ENCODE results near the gene MEX3A.
A peak's percentile ranks its signal among the peaks of the same experiment; 100 is the strongest.
"Not testable (repeated sequence)": the region's sequence is repeated elsewhere in the genome, so short reads cannot be mapped to it uniquely, and the experiment has no call there.

The MEX3A gene, protein sequence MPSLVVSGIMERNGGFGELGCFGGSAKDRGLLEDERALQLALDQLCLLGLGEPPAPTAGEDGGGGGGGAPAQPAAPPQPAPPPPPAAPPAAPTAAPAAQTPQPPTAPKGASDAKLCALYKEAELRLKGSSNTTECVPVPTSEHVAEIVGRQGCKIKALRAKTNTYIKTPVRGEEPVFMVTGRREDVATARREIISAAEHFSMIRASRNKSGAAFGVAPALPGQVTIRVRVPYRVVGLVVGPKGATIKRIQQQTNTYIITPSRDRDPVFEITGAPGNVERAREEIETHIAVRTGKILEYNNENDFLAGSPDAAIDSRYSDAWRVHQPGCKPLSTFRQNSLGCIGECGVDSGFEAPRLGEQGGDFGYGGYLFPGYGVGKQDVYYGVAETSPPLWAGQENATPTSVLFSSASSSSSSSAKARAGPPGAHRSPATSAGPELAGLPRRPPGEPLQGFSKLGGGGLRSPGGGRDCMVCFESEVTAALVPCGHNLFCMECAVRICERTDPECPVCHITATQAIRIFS

DNA sequence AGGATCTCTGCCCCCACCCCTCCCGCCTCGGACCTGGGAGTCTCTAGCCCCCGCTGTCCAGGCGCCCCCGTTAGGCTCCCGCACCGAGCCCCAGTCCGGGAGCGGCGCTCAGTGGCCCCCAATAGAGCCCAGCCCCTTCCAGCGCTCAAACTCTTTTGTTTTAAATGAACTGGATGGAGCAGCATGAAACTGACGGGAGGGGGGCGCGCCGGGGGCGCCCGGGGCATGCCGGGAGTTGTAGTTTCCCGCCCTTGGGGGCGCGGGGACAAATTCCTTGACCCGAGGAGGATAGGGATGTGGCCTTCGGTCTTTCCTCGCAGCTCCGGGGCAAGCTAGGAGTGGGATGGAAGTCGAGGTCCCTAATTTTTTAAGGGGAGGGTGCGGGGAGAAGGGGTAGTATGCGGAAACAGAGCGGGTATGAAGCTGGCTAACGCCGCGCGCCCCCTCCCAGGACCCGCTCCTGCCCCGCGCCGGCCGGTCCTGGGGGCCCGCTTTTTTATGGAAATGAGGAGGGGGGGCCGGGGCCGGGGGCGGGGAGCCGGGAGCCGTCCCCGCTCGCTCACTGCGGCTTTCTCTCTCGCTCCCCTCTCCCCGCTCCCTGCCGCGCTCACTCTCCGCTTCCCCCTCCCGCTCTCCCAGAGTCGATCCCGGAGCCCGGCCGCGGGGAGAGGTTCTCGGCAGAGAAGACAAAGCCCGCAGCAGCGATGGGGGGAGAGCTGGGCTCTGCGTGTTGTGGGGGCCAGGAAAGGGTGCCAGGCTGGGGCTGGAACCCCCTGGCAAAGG, at the start of gene MEX3A:
Gene MEX3A (minus strand): TSS at position 157 of the 783 bp plus-strand sequence. CDS start 467 bp downstream, outside the sequence.
- peak; percentile 79 for DNase-seq

DNA sequence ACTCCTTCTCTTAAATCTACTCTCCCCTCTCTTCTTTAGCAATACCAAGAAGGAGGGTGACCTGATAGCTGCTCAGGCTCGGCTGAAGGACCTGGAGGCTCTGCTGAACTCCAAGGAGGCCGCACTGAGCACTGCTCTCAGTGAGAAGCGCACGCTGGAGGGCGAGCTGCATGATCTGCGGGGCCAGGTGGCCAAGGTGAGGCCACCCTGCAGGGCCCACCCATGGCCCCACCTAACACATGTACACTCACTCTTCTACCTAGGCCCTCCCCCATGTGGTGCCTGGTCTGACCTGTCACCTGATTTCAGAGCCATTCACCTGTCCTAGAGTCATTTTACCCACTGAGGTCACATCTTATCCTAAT, 48.3 kb upstream of the MEX3A start:
- no peak for DNase-seq

DNA sequence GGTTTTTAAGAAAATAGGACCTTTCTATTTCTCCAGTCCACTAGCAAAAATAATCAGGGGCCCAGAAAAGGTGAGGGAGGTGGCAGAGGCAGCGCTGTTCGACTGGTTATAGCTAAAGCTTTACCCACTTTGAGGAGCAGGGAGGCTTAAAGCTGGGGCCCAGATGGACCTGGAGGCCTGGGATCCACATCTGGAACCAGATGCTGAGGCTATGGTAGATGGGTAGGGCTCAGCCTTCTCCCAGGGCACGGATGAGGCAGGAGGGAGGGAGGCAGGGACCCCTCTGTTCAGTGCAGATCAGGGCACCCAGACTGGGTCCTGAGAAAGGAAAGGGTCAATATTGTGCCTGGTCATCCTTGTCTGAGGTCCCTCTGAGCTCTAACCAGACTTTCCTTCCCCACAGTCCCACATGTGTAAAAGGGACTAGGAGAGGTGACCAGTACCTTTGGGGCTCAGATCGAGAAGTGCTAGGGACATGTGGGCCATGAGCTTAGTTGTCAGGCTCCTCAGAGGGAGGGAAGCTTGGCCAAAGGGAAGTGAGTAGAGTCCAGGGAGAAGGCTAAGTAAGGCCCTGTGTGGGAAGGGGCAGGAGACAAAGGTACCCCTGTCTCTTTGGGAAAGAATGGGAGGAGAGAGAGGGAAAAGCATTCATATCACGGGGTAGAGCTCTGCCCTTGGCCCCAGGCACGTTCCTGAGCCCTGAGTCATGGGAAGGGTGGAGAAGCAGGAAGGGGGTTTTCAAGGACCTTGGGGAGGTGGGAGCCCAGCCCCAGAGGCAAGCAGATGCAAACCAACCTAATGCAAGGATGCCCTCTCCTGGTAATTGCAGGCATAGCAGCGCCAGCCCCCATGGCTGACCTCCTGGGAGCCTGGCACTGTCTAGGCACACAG, 47.7 kb upstream of the MEX3A start:
- peak; percentile 74 for DNase-seq

DNA sequence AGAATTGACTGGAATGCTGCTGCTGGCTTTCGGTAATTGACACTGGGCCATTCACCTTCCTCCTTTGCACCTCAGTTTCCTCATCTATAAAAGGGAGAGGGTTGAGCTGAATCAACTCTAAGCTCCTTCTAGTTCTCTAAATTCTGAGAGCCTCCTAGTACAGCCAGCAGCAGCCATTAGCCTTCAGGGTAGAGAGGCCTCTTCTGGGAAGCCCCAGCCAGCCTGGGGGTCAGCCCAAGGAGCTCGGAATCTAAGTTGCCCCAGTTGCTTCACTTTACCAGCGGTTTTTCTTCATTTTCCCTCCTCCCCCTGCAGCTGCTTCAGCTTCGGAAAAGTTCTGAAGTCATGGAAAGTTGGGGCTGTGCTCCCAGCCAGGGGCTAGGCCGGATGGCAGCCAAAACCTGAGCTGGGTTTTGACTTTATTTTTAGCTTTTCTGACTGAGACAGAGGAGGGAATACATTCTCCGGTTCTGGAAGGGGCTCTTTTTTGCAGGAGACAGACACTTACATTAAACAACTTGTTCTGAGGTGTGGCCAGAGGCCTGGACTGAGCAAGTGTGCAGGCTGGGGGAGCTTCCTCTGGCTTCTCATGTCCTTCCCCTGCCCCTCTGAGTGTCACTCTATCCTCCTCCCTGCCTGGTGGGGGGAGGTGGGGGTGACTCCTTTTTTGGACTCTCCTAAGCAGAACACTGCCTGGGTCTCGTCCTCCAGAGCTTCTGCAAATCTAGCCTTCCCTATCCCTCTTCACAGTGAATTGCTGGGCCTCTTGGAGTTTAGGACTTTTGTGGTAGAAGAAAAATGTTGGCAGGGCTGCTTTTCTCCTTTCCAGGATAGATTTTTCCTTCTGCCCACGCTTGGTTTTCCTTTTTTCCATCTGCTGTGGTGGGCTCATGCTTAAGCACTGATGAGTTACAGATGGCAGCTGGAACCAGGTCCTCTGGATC, 46.7 kb upstream of the MEX3A start:
- DNase-seq = no peak

DNA sequence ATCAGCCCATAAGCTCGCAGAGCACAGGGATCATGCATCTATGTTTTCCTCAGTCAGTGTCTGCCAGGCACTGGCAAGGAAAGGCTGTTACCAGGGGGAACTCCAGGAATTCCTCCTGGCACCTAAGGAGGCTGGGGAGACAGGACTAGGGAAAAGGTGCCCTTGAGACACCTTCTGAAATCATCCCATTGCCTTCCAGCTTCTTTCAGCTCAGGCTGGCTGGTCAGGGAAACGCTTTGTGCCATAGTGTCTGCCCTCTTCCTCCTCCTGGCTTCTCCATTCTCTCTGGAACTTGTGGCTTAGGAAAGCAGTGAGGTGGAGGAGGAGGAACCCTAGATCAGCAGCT, 46.0 kb upstream of the MEX3A start:
- DNase-seq = no peak

DNA sequence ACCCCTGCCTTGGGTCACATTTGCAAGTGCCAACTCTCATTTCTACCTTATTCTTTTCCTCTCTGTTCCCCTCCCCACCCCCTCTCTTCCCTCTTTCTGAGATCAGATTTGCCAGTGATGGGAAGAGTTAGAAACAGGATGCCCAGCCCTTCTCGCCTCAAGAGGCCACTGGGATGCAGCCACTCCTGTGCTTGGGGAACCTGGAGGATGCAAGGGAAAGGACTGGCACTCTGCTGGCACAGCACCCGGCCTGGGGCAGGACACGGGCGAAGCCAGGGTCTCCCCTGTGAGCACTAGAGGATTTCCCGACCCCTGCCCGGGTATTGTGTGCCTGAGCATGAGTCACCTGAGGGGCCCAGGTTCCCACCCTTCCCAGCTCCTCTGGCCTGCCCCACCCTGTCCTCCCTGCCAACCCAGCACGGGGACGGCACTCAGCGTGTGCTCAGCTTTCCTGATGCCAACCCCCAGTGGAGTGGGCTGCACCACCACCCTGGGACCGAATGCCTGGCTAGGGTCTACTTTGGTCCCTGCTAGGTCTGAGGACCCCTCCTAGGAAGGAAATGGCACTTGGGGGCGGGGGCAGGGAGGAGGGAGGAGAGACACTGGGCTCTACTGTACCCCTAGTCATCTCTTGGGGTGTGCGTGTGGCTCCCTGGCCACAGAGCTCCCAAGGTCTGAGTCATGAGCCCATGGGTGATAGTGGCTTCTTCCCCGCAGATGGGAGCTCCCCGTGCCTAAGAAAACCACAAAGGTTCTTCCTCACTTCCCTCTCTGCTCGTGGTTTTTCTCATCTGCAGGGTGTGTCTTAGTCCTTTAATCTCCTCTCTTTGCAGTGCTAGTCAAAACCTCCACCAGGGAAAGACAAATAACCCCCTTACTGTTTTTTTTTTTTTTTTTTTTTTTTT, 44.6 kb upstream of the MEX3A start:
- DNase-seq = no peak

DNA sequence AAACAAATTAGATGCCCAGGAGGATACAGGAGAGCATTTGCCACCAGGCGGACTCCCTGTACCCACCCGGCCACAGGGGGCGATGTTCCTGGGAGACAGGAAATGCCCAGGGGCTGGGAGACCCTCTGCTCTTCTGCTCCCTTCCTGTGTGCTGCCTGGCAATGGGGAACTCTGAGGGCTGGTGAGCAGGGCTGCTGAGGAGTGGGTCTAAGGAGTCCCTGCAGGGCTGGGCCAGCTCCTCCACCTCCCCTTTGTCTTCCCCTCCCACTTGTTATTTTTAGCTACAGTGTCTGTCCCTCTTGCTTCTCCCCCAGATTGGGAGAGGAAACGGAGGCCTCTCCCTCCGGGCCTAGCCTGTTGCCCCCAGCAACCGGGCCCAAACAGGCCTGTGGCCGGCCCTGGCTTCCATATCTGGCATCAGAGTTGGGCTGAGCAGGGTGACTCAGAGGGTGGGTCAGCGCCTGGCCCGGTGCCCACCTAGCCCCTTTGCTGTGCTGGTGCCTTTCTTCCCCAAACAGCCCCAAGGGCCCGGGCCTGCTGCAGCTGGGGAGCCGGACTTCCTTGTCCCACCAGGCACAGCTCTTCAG, 43.9 kb upstream of the MEX3A start:
- no peak for DNase-seq

DNA sequence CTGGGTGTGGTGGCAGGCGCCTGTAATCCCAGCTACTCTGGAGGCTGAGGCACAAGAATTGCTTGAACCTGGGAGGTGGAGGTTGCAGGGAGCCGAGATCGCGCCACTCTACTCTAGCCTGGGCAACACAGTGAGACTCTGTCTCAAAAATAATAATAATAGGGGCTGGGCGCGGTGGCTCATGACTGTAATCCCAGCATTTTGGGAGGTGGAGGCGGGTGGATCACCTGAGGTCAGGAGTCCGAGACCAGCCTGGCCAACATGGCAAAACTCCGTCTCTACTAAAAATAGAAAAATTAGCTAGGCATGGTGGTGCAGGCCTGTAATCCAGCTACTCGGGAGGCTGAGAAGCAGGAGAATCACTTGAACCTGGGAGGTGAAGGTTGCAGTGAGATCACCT, 43.3 kb upstream of the MEX3A start:
- not testable (repeated sequence) for DNase-seq

DNA sequence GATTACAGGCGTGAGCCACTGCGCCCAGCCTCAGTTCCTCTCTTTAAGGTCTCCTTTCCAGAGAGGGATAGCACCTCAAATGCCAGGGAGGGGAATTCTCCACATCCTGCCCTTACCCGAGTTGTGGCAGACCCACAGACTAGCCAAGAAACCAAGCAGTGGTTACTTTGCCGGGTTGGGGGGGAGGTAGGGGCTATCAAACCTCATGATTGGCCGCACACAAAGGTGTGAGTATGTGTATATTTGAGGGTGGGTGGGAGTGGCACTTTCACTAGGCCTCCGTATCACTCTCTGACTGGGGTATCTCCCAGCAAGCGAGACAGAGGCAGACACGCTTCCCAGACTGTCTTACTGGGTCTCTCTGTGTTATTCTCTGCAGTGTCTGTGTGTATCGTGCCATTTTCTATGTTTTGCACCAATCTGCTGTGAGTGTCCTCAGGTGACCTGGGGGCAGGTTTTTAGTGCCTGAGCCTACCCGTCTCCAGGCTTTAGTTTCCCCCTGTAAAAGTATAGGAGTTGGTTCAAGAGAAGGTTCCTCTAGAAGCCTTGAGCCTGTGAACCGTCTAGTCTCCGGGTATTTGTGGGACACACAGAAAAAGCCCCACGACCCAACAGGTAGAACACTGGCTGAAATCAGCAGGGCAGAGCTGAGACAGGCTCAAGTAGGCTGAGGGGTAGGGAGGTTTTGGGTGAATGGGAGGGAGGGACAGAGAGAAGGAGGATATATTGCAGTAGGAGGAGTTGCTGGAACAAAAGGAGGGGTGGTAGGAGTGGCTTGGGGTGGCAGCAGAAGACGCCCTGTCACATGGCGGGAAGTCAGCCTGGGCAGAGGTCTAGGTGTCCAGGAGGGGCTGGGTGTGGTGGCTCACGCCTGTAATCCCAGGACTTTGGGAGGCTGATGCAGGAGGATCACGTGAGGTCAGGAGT, 42.6 kb upstream of the MEX3A start:
- DNase-seq = no peak

DNA sequence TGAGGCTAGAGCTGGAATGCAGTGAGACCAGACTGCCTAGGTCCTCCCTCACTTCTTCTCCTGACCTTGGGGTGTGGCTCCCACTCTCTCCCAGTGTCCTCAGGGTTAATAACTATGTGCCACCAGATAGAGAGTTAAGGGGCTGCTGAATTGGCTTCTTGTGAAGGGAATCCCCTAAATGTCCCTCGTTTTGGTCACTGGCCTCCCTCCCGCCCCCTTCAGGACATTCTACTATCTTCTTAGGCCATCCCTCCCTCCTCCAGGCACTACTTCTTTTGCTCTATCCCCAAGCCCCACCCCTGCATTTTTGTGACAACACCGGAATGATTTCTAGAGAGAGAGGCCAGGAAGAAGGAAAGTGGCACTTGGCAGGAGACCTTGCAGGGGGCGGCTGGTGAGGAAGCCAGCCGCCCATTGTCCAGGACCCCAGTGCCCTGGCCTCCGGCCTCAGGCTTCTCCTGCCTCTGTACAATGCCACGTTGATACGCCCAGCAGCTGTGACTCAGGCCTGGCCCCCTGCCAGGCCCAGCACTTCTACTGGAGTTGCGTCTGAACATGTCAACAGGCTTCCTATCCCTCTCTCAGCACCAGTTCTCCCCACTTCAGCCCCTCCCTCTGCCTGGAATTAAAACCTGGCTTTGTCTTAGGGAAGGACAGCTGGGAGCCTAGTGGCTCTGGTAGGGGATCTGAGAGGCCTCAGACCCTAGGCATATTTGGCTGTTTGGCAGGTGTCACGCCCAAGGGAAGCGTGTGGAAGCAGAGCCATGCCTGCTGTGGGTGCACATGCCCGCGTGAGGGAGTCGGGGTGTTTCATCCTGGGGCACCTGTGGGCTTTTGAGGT, 41.3 kb upstream of the MEX3A start:
- DNase-seq = peak; percentile 95

DNA sequence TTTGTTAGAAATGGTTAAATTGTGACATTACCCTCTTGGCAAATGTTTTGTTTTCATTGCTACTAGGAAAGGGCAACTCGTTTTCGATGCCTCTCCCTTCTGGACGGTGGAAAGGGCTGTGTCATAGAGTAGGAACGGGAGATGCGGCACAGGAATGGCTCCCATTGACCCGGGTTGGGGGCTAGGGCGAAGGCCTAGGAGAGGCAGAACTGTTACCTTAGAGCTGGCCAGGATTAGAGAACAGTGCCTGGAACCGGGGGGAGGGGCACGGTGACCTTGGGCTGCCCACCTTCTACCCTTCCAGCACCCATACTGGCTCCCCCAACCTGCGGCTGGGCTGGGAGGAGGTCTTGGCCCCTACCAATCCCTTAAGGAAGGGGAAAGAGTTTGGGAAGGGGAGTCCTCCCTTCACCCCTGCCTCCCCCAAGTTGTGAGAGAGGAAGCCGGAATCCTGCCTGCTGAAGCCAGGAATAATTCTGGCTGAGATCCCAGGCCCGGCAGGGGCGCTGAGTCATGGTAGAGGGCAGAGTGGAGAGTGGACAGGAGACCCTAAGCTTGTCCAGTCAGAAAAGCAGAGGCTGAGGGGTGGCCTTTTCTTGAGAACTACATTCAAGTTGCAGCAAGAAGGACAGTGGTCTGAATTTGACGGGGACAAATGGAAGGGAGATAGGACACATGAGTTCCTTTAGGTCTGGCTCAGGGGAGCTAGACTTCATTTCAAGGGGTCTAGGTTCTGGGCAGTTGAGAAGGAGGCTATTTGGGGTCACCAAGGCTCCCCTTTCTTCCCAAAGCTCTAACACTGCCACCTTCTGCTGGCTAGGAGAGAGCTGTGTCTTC, 40.5 kb upstream of the MEX3A start:
- DNase-seq = no peak

DNA sequence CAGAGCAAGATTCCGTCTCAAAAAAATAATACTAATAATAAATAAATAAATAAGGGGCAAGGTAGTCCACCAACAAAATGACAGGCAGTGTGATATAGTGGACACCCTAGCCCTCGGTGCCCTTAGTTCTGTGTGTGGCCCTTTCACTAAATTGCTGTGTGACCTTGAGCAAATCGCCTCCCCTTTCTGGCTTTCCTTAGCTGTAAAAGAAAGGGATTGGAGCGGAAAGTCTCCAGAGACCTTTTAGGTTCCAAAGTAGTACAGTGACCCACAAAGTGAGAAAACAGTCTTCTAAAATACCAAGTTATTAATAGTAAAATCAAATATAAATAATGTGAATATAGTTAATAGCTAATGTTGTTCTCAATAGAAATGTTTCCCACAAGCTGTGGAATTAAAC, 39.8 kb upstream of the MEX3A start:
- no peak for DNase-seq

DNA sequence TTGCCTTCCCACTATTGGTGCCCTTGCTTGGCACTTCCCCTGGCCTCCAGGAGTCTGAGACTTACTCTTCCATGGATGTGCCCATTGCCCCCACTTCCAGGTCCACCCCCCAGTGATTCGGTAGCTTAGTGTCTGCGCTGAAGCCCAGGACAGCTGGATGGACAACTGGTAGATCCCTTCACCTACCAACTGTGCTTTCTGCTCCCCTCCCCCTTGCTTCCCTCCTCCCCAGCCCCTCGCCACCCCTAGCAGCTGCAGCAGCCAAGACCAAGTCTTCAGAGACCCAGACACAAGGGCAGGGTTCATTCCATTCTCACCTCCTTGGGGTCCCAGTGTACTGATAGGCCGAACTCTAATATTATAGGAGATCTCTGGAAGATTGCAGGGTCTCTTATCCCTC, 39.2 kb upstream of the MEX3A start:
- DNase-seq = no peak

DNA sequence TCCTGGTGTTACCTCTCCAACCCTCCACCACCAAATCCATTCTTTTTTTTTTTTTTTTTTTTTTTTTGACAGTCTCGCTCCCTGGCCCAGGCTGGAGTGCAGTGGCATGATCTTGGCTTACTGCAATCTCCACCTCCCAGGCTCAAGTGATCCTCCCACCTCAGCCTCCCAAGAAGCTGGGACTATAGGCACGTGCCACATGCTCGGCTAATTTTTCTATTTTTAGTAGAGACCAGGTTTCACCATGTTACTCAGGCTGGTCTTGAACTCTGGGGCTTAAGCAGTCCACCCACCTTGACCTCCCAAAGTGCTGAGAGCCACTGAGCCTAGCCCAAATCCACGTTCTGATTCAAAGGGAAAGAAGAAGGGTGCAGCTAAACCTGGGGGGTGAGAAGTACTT, 38.7 kb upstream of the MEX3A start:
- DNase-seq = not testable (repeated sequence)

DNA sequence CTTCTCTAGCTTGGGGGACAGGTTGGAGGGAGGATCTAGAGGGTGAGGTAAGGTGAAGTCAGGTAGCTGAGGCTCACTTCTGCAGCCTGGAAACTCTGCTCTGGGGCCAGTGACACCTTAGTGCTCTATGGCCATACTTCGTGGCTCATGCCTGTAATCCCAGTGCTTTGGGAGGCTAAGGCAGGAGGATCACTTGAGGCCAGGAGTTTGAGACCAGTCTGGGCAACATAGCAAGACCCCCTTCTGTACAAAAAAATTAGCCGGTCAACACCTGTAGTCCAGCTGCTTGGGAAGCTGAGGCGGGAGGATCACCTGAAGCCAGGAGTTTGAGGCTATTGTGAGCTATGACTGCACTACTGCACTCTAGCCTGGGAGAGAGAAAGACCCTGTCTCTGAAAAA, 38.1 kb upstream of the MEX3A start:
- no peak for DNase-seq

DNA sequence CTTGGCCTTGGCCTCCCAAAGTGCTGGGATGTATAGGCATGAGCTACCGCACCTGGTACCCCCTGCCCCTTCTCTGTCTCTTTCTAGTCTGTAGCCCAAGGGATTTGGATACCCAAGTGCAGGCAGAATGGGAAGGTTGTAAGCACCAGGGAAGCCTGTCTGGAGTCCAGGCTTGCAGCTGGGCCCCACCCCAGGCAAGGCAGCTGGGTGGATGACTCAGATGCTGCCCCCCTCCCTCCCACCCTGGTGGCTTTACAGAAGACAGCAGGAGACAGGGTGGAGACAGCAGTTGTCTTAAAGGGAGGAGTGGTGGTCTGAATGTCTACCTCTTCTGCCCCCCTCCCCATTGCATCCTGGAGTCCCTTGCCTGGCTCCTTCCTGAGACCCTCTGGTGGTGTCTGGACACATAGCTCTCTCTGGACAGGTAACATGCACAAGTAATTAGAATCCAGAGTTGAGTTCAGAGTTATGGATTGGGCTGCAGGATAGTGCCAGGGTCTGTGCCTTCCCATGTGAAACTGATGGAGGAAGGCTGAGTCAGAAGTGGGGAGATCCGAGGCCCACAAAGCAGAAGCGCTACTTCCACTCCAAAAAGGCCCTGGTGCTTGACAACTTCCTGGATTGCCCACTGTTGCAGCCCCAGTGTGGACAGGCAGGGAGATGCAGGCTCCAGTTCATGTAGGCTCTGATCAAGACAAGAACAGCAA, 37.4 kb upstream of the MEX3A start:
- no peak for DNase-seq
